Osteocyte (in vitro differentiated cells): ENCODE data around the gene GADD45G. TPM values are rescaled to one million over a fixed set of nuclear protein-coding genes. Genes with fewer than 3 reads are reported as not detected.

Experiments
- DNase-seq: peaks from one replicate; pipeline ENCODE4 v3.0.0; 2021; ENCODE audit warnings: mixed read lengths; ENCODE audit not compliant: unreplicated experiment; ENCODE audit errors: extremely low spot score
- H3K27ac Mint-ChIP-seq: one replicate; pipeline ENCODE4 v1.8.0; 2021; ENCODE audit warnings: mild to moderate bottlenecking, mixed read lengths; ENCODE audit not compliant: unreplicated experiment
- H3K27me3 Mint-ChIP-seq: one replicate; pipeline ENCODE4 v1.8.0; 2021; ENCODE audit warnings: mixed read lengths; ENCODE audit not compliant: unreplicated experiment
- H3K36me3 Mint-ChIP-seq: one replicate; pipeline ENCODE4 v1.8.0; 2021; ENCODE audit warnings: mixed read lengths; ENCODE audit not compliant: unreplicated experiment
- H3K4me1 Mint-ChIP-seq: one replicate; pipeline ENCODE4 v1.8.0; 2021; ENCODE audit warnings: mixed read lengths; ENCODE audit not compliant: unreplicated experiment
- H3K4me3 Mint-ChIP-seq: one replicate; pipeline ENCODE4 v1.8.0; 2021; ENCODE audit warnings: mild to moderate bottlenecking, moderate library complexity, mixed read lengths; ENCODE audit not compliant: unreplicated experiment
- H3K9me3 Mint-ChIP-seq: one replicate; pipeline ENCODE4 v1.8.0; 2021; ENCODE audit warnings: mixed read lengths; ENCODE audit not compliant: unreplicated experiment
- total RNA-seq: library from RNA; stranded (reverse); gene quantifications from 2 replicates; pipeline ENCODE4 v1.2.1, GENCODE V29; 2021
- TF ChIP-seq, protein P1 (sequence below): fragments of 200-600 bp; sonication (generic); IDR thresholded peaks from 2 replicates; pipeline ENCODE4 v1.5.0; 2021; ENCODE audit warnings: antibody characterized with exemption, mild to moderate bottlenecking, moderate library complexity

The GADD45G gene
- total RNA-seq, 1 donor from 2014 or later: 1.0 TPM

DNA sequence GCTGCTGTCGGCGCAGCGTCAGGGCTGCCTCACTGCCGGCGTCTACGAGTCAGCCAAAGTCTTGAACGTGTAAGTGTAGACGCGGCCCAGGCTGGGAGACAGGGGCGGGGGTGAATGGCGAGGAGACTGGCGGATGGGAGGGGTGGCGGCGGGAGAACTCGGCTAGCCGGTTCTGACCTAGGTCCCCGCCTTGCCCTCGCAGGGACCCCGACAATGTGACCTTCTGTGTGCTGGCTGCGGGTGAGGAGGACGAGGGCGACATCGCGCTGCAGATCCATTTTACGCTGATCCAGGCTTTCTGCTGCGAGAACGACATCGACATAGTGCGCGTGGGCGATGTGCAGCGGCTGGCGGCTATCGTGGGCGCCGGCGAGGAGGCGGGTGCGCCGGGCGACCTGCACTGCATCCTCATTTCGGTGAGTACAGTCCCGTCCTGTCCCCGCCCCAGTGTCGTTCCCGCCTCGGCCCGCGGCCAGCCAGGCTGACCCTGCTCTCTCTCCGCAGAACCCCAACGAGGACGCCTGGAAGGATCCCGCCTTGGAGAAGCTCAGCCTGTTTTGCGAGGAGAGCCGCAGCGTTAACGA, 745 bp downstream of the GADD45G start:
- no peak for DNase-seq

DNA sequence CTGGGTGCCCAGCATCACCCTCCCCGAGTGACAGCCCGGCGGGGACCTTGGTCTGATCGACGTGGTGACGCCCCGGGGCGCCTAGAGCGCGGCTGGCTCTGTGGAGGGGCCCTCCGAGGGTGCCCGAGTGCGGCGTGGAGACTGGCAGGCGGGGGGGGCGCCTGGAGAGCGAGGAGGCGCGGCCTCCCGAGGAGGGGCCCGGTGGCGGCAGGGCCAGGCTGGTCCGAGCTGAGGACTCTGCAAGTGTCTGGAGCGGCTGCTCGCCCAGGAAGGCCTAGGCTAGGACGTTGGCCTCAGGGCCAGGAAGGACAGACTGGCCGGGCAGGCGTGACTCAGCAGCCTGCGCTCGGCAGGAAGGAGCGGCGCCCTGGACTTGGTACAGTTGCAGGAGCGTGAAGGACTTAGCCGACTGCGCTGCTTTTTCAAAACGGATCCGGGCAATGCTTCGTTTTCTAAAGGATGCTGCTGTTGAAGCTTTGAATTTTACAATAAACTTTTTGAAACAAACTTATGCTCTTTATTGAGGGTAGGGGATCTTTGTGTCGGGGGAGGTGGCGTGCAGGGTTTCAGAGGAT, 1.3 kb downstream of the GADD45G start:
- Mint-ChIP-seq H3K9me3 (no peaks in the 10 kb centered on the region), H3K4me3 (peak overlapping the region; percentile 75), H3K27me3 (peaks cover 27% of the 10 kb centered on the region), H3K36me3 (no peaks in the 10 kb centered on the region), H3K4me1 (peaks cover 26% of the 10 kb centered on the region), H3K27ac (peak overlapping the region; percentile 40)
- DNase-seq: no peak
- TF ChIP-seq, protein P1, sequence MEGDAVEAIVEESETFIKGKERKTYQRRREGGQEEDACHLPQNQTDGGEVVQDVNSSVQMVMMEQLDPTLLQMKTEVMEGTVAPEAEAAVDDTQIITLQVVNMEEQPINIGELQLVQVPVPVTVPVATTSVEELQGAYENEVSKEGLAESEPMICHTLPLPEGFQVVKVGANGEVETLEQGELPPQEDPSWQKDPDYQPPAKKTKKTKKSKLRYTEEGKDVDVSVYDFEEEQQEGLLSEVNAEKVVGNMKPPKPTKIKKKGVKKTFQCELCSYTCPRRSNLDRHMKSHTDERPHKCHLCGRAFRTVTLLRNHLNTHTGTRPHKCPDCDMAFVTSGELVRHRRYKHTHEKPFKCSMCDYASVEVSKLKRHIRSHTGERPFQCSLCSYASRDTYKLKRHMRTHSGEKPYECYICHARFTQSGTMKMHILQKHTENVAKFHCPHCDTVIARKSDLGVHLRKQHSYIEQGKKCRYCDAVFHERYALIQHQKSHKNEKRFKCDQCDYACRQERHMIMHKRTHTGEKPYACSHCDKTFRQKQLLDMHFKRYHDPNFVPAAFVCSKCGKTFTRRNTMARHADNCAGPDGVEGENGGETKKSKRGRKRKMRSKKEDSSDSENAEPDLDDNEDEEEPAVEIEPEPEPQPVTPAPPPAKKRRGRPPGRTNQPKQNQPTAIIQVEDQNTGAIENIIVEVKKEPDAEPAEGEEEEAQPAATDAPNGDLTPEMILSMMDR: no peak

More for the DNA sequence above, 745 bp downstream of the GADD45G start:
- Mint-ChIP-seq H3K27me3 (peaks cover 33% of the 10 kb centered on the region), H3K36me3 (no peaks in the 10 kb centered on the region), H3K9me3 (no peaks in the 10 kb centered on the region), H3K27ac (no peak overlapping the region), H3K4me3 (peak overlapping the region; percentile 75), H3K4me1 (peaks cover 26% of the 10 kb centered on the region)
- TF ChIP-seq, protein P1: no peak

DNA sequence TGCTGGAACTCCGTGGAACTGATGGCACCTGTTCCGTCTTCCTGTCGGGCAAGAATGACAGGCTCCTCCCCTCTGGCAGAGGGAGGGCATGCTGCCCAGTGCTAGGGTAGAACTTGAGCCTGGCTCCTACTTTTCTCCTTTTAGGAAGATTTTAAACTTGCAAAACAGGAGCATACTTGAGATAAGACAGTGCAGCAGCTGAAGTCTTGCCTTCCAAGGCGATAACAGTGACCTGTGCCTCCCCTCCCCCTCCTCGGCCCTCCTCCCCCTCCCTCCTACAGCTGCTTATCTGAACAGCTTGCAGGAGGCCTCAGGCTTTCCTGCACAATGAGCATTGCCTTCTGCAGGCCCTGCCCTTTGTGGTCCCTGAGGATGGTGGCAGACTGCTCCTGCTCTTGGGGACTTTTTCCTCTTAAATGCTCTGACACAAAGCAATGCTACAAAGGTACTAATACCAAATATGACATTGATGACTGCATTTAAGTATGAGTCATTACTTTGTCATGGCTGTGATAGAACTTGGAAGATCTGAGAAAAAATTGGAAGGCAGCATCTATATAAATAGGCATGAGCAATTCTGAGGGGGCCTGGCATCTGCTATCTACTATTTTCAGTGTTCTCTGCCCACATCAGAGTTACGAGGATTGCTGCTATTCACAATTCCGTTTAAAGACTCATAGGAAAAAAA, 2.0 kb downstream of the GADD45G start:
- H3K36me3 Mint-ChIP-seq: no peaks in the 10 kb centered on the region
- H3K4me3 Mint-ChIP-seq: peak overlapping the region; percentile 75
- TF ChIP-seq, protein P1: no peak
- H3K9me3 Mint-ChIP-seq: no peaks in the 10 kb centered on the region
- H3K4me1 Mint-ChIP-seq: peaks cover 26% of the 10 kb centered on the region
- peaks cover 27% of the 10 kb centered on the region for H3K27me3 Mint-ChIP-seq
- no peak for DNase-seq
- H3K27ac Mint-ChIP-seq: peak overlapping the region; percentile 40

DNA sequence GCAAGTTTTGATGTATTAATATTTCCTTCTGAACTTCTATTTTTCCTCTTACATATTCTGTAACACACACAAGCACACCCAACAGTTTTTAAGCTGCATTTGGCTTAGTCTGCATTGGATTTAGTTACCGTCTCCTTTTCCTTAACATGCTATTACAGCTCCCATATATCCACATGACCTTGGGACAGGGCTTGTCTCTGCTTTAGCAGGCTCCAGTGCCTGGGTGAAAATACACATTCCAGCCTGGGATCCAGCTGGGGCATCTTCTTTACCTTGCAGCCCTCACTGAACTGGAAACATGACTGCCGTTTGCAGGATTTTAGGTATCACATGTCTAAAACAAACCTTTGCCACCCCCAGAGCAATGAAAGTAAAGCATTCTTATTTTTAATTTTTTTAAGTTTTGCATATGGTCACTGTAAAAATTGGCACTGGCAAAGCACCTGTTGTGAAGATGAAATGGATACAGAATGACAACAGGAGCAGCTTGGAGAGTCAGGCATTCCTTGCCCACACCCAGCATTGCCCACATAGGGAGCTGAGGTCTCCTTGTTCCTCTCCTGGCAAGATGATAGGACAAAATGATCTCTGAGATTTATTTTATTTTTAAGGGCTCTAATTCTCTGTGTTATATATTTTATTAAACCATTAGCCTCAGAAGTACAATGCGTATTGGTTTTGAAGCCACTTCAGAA, 4.0 kb downstream of the GADD45G start:
- Mint-ChIP-seq H3K4me3 (no peak overlapping the region), H3K9me3 (no peaks in the 10 kb centered on the region), H3K4me1 (peaks cover 20% of the 10 kb centered on the region), H3K36me3 (no peaks in the 10 kb centered on the region), H3K27ac (no peak overlapping the region), H3K27me3 (peaks cover 20% of the 10 kb centered on the region)
- TF ChIP-seq, protein P1: no peak
- DNase-seq: no peak
